ENCODE data around the gene MLH3.

- TF ChIP-seq CTCF (IDR thresholded peaks at IDR 0.05; ENCODE audit: low read depth, low read length, missing input control): no peak
- TF ChIP-seq FOXA2 (IDR thresholded peaks at IDR 0.05): no peak
- no peak for TF ChIP-seq RXRA (IDR thresholded peaks at IDR 0.05)
- TF ChIP-seq YY1 (IDR thresholded peaks at IDR 0.05): no peak
- no peak for TF ChIP-seq JUND (IDR thresholded peaks at IDR 0.05)
- TF ChIP-seq SP1 (IDR thresholded peaks at IDR 0.05): no peak
- no peak for TF ChIP-seq REST (IDR thresholded peaks at IDR 0.05)
- no peak for TF ChIP-seq FOXA1 (IDR thresholded peaks at IDR 0.05)
Observed at GRCh38 chr14:75046275-75046674, 5.0 kb downstream of the MLH3 start.

Measured in liver (tissue), 3 donors.